ENCODE measurements around the gene AKR1C8. TPM values are rescaled to one million over a fixed set of nuclear protein-coding genes. Genes with fewer than 3 reads are reported as not detected.

The AKR1C8 gene
- not detected in 2 replicates for total RNA-seq

DNA sequence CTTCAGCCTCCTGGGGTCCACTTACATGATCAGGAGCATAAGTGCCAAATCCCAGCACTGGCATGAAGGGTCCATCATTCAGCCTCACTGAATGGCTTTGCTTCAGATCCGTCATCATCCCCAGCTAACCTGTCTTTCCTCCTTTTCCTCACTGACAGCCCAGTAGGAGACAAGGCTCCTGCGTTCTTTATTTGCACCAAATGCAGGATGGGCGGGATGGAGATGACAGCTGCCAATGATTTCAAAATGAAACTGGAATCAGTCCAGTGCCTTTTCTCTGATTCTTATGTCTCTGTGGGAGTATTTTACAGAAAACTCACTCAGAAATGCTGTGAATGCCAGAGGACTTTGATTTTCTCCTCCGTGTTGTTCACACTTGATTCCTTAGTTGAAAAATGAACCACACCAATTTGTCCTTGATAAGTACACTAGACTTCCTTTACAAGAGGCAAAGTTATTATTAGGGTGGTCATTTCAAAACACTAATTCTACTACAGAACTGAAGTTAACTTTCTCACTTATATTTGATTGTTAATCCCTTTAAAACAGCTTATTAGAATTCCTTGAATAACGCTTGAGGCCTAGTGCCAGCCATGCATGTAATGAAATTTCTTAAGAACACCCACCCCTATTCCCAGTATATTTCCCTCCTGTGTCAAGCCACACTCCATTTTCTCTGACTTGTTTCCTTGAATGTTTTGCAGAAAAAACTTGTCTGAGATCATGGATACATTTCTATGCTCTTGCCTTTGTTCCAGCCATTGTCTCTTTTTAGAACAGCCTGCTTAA is at the start of gene AKR1C8:
Gene AKR1C8 (minus strand): TSS at position 164 of the 789 bp plus-strand sequence. CDS start 46 bp downstream, at position 118.

DNA sequence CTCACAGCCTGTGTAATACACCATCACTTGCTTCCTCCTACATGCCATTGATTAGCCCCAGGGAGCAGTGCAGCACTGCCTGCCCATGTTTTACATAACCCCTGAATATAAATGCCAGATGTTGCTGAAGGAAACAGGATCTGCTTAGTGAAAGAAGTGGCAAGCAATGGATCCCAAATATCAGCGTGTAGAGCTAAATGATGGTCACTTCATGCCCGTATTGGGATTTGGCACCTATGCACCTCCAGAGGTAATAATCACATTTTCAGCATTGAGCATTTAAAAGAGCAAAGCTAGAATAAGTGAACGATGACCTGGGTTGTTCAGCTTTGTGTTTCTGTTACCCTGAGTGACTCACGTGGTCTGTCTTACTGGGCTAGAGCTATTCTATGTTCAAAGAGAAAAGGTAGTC is 11.8 kb upstream of the AKR1C8 start, which contains the start of gene AKR1C4:
Gene AKR1C4 (plus strand): TSS at position 136 of the 412 bp plus-strand sequence. CDS start 31 bp downstream, at position 167.

Other genes with a start within 250 kb of the AKR1C8 start
- gene AKR1C1, start 221.7 kb downstream of the AKR1C8 start, total RNA-seq: 3.2 and 7.8 TPM in 2 replicates
- 4.1 and 8.5 TPM in 2 replicates for gene AKR1C2, start 181.3 kb downstream of the AKR1C8 start, total RNA-seq
- 60.4 and 69.1 TPM in 2 replicates for gene AKR1C3, start 90.7 kb downstream of the AKR1C8 start, total RNA-seq
- not detected in 2 replicates for gene AKR1C4, start 11.7 kb upstream of the AKR1C8 start, total RNA-seq
- gene UCN3, start 179.8 kb upstream of the AKR1C8 start, total RNA-seq: not detected in 2 replicates
- gene TUBAL3, start 219.7 kb upstream of the AKR1C8 start, total RNA-seq: 1.1 and 1.3 TPM in 2 replicates
- 24.8 and 35.6 TPM in 2 replicates for gene NET1, start 227.4 kb upstream of the AKR1C8 start, total RNA-seq